Measurements from ENCODE around the gene ZSCAN21. TPM values are rescaled to one million over a fixed set of nuclear protein-coding genes. Genes with fewer than 3 reads are reported as not detected.
A peak's percentile ranks its signal among the peaks of the same experiment; 100 is the strongest.

The ZSCAN21 gene
- polyA plus RNA-seq, 3 donors, result 1.5 to 4.6 (median 4.4) TPM

DNA sequence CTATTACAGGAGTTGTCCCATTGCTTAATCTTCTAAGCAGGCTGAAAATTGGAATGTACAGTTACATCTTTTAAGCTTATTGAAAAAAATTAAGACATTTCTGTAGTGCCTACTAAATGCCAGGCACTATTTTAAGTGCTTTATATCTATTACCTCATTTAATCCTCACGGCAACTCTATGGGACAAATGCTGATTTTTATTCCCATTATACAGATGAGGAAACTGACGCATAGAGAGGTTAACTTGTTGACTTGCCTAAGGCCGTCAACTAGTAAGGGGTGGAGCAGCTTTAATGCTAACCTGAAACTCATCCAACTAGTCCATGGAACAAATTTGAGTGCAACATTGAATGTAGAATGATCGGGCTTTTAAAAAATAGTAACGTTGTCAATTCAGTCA is 31.7 kb upstream of the ZSCAN21 start:
- 100% methylated on average over 2 of the region's 5 CpGs for WGBS (ENCODE audit: insufficient coverage)
- peaks cover 21 to 29% of the 10 kb centered on the region in 2 donors for H3K4me1 ChIP-seq (ENCODE audit: control insufficient read depth in 1 of 2, insufficient read depth in 2 of 2, low read length in 2 of 2)
- intact Hi-C loops (cut with micrococcal nuclease), result loop anchor here (10.0 kb wide), 1 partner anchor 67 kb away; the partner anchor contains the start of genes COPS6 (in 2 of the 2) and ZNF3 (in 2 of the 2)

DNA sequence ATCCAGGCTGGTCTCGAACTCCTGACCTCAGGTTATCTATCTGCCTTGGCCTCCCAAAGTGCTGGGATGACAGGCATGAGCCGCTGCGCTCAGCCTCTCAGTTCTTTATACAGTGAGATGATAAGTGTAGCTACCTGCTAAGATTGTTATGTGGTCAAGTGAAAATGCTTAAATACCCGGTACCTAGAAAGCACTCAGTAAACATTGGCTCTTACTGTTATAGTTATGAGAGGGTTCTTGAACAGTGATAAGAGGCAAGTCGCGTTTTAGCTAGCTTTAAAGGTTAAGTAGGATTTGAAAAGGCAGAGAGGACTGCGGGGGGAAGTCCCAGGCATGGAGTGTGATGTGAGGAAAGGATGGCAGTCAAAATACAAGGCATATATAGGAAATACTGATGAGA is 29.7 kb upstream of the ZSCAN21 start:
- Mint-ChIP-seq H3K27me3 (ENCODE audit: low read depth in 3 of 3) (no peaks in the 10 kb centered on the region), H3K9me3 (no peaks in the 10 kb centered on the region), H3K4me1 (peaks cover 28% of the 10 kb centered on the region), H3K36me3 (peaks cover 42 to 56% of the 10 kb centered on the region in 2 donors), H3K27ac (peak overlapping the region in 3 of 7 donors; percentile 40 to 72 (median 70)), H3K4me3 (no peak overlapping the region)
- no peaks in the 10 kb centered on the region for H3K27me3 ChIP-seq (ENCODE audit: control insufficient read depth in 2 of 2, insufficient read depth in 2 of 2, low read length in 2 of 2)
- 91% methylated on average over 4 of the region's 7 CpGs for WGBS (ENCODE audit: insufficient coverage)
- TF ChIP-seq, protein P1, sequence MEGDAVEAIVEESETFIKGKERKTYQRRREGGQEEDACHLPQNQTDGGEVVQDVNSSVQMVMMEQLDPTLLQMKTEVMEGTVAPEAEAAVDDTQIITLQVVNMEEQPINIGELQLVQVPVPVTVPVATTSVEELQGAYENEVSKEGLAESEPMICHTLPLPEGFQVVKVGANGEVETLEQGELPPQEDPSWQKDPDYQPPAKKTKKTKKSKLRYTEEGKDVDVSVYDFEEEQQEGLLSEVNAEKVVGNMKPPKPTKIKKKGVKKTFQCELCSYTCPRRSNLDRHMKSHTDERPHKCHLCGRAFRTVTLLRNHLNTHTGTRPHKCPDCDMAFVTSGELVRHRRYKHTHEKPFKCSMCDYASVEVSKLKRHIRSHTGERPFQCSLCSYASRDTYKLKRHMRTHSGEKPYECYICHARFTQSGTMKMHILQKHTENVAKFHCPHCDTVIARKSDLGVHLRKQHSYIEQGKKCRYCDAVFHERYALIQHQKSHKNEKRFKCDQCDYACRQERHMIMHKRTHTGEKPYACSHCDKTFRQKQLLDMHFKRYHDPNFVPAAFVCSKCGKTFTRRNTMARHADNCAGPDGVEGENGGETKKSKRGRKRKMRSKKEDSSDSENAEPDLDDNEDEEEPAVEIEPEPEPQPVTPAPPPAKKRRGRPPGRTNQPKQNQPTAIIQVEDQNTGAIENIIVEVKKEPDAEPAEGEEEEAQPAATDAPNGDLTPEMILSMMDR (IDR thresholded peaks at IDR 0.05), result no peak
- no peak overlapping the region for H3K27ac ChIP-seq (ENCODE audit: low read depth in 1 of 2, low read length in 2 of 2)
- H3K36me3 ChIP-seq (replicated peaks in 1 of 2; ENCODE audit: control insufficient read depth in 1 of 2, insufficient read depth in 2 of 2, low read length in 2 of 2), result peaks cover 26 to 45% of the 10 kb centered on the region in 2 donors
- intact Hi-C loops (cut with micrococcal nuclease), result loop anchor here (10.0 kb wide), 1 partner anchor 65 kb away; the partner anchor contains the start of genes COPS6 (in 2 of the 2) and ZNF3 (in 2 of the 2)
- peaks cover 86% of the 10 kb centered on the region for H3K79me2 ChIP-seq (ENCODE audit: insufficient read depth, low read length)
- H4K20me1 ChIP-seq (ENCODE audit: insufficient read depth, low read length), result peaks cover 29% of the 10 kb centered on the region
- no peak overlapping the region for H3K4me2 ChIP-seq (replicated peaks; ENCODE audit: extremely low read depth, low read length, poor library complexity, severe bottlenecking)
- no peaks in the 10 kb centered on the region for H3K9me3 ChIP-seq (replicated peaks in 1 of 2; ENCODE audit: control insufficient read depth in 1 of 2, insufficient read depth in 1 of 2, low read length in 2 of 2)
- H3K4me3 ChIP-seq (replicated peaks in 1 of 3; ENCODE audit: low read depth in 2 of 3, low read length in 3 of 3), result no peak overlapping the region
- H3K9ac ChIP-seq (ENCODE audit: insufficient read depth, low read length, poor library complexity, severe bottlenecking), result no peak overlapping the region
- no peak overlapping the region for H2AFZ ChIP-seq (ENCODE audit: insufficient read depth, low read depth, low read length, poor library complexity, severe bottlenecking)
- H3K4me1 ChIP-seq (ENCODE audit: control insufficient read depth in 1 of 2, insufficient read depth in 2 of 2, low read length in 2 of 2), result peaks cover 13 to 23% of the 10 kb centered on the region in 2 donors
- DNase-seq, result no peak

More for the DNA sequence above, 31.7 kb upstream of the ZSCAN21 start:
- TF ChIP-seq, protein P1 (IDR thresholded peaks at IDR 0.05), result no peak
- Histone ChIP-seq H3K36me3 (replicated peaks in 1 of 2; ENCODE audit: control insufficient read depth in 1 of 2, insufficient read depth in 2 of 2, low read length in 2 of 2) (peaks cover 5 to 25% of the 10 kb centered on the region in 2 donors), H3K4me3 (replicated peaks in 1 of 3; ENCODE audit: low read depth in 2 of 3, low read length in 3 of 3) (no peak overlapping the region), H4K20me1 (ENCODE audit: insufficient read depth, low read length) (peaks cover 20% of the 10 kb centered on the region), H3K9ac (ENCODE audit: insufficient read depth, low read length, poor library complexity, severe bottlenecking) (no peak overlapping the region), H3K9me3 (replicated peaks in 1 of 2; ENCODE audit: control insufficient read depth in 1 of 2, insufficient read depth in 1 of 2, low read length in 2 of 2) (no peaks in the 10 kb centered on the region), H2AFZ (ENCODE audit: insufficient read depth, low read depth, low read length, poor library complexity, severe bottlenecking) (no peak overlapping the region), H3K79me2 (ENCODE audit: insufficient read depth, low read length) (peaks cover 75% of the 10 kb centered on the region), H3K27me3 (ENCODE audit: control insufficient read depth in 2 of 2, insufficient read depth in 2 of 2, low read length in 2 of 2) (no peaks in the 10 kb centered on the region), H3K4me2 (replicated peaks; ENCODE audit: extremely low read depth, low read length, poor library complexity, severe bottlenecking) (no peak overlapping the region), H3K27ac (ENCODE audit: low read depth in 1 of 2, low read length in 2 of 2) (peak overlapping the region in 1 of 2 donors; percentile 11)
- H3K36me3 Mint-ChIP-seq, result peaks cover 24 to 37% of the 10 kb centered on the region in 2 donors
- H3K27me3 Mint-ChIP-seq (ENCODE audit: low read depth in 3 of 3), result no peaks in the 10 kb centered on the region
- H3K4me1 Mint-ChIP-seq, result peaks cover 37% of the 10 kb centered on the region
- H3K9me3 Mint-ChIP-seq, result no peaks in the 10 kb centered on the region
- H3K27ac Mint-ChIP-seq, result peak overlapping the region in 1 of 7 donors; percentile 16
- DNase-seq, result no peak
- H3K4me3 Mint-ChIP-seq, result no peak overlapping the region
